Smooth muscle cell (in vitro differentiated cells): Measurements from ENCODE around the gene METTL24. TPM values are rescaled to one million over a fixed set of nuclear protein-coding genes. Genes with fewer than 3 reads are reported as not detected.

Source experiments
- DNase-seq: peaks from one replicate; lab custom pipeline; 2025; ENCODE audit not compliant: unreplicated experiment; lab: John Stamatoyannopoulos, UW
- H2AFZ ChIP-seq: fragments of 200-600 bp; sonication (generic); 2 replicates; pipeline ENCODE4 v1.6.0; 2016; ENCODE audit warnings: antibody characterized with exemption, low read depth, mild to moderate bottlenecking
- H3F3A ChIP-seq: fragments of 200-600 bp; sonication (generic); 2 replicates; pipeline ENCODE4 v1.6.0; 2017; ENCODE audit warnings: antibody characterized with exemption, low read depth
- H3K27ac ChIP-seq: fragments of 200-600 bp; sonication (generic); 2 replicates; pipeline ENCODE4 v1.5.1; 2016; ENCODE audit warnings: low read depth, mild to moderate bottlenecking
- H3K27me3 ChIP-seq: fragments of 200-600 bp; sonication (generic); 2 replicates; pipeline ENCODE4 v1.6.1; 2016; ENCODE audit warnings: low read depth, mild to moderate bottlenecking
- H3K36me3 ChIP-seq: fragments of 200-600 bp; sonication (generic); 2 replicates; pipeline ENCODE4 v1.5.1; 2016; ENCODE audit warnings: low read depth
- H3K4me1 ChIP-seq: fragments of 200-600 bp; sonication (generic); 2 replicates; pipeline ENCODE4 v1.5.1; 2016; ENCODE audit warnings: low read depth
- H3K4me2 ChIP-seq: fragments of 200-600 bp; sonication (generic); 2 replicates; pipeline ENCODE4 v1.6.0; 2016; ENCODE audit warnings: mild to moderate bottlenecking
- H3K4me3 ChIP-seq: fragments of 200-600 bp; sonication (generic); 2 replicates; pipeline ENCODE4 v1.5.1; 2016; ENCODE audit warnings: mild to moderate bottlenecking
- H3K79me2 ChIP-seq: fragments of 200-600 bp; sonication (generic); 2 replicates; pipeline ENCODE4 v1.6.0; 2016; ENCODE audit warnings: low read depth, mild to moderate bottlenecking
- H3K9ac ChIP-seq: fragments of 200-600 bp; sonication (generic); 2 replicates; pipeline ENCODE4 v1.6.0; 2016; ENCODE audit warnings: low read depth
- H3K9me3 ChIP-seq: fragments of 200-600 bp; sonication (generic); replicated peaks from 2 replicates; pipeline ENCODE4 v1.5.1; 2016; ENCODE audit warnings: low read depth
- H4K20me1 ChIP-seq: fragments of 200-600 bp; sonication (generic); 2 replicates; pipeline ENCODE4 v1.6.0; 2016; ENCODE audit warnings: low read depth
- WGBS: methylation state at CpG from one replicate; pipeline ENCODE4 v1.1.7; 2016; ENCODE audit warnings: low lambda C conversion rate; 5-methylcytosine and 5-hydroxymethylcytosine counted together
- polyA plus RNA-seq: library from polyadenylated mRNA; unstranded; fragments of >200 nt; fragmentation: Nextera tagmentation; extraction: Ambion mirVana; gene quantifications from 2 replicates; pipeline ENCODE4 v1.2.1, GENCODE V29; 2016
- total RNA-seq: library from RNA; depleted of rRNA; stranded (reverse); fragments of >200 nt; gene quantifications from 2 replicates; pipeline ENCODE4 v1.2.3, GENCODE V29; 2014
- TF ChIP-seq, protein P1 (sequence below): fragments of 200-600 bp; sonication (generic); IDR thresholded peaks from 2 replicates; pipeline ENCODE4 v1.5.1; 2017; ENCODE audit warnings: borderline replicate concordance, mild to moderate bottlenecking, antibody characterized with exemption; ENCODE audit not compliant: insufficient read depth, poor library complexity, severe bottlenecking

Gene METTL24
- total and polyA plus RNA-seq, 2 experiments from 2014 or later = 0.74 to 2.6 TPM

DNA sequence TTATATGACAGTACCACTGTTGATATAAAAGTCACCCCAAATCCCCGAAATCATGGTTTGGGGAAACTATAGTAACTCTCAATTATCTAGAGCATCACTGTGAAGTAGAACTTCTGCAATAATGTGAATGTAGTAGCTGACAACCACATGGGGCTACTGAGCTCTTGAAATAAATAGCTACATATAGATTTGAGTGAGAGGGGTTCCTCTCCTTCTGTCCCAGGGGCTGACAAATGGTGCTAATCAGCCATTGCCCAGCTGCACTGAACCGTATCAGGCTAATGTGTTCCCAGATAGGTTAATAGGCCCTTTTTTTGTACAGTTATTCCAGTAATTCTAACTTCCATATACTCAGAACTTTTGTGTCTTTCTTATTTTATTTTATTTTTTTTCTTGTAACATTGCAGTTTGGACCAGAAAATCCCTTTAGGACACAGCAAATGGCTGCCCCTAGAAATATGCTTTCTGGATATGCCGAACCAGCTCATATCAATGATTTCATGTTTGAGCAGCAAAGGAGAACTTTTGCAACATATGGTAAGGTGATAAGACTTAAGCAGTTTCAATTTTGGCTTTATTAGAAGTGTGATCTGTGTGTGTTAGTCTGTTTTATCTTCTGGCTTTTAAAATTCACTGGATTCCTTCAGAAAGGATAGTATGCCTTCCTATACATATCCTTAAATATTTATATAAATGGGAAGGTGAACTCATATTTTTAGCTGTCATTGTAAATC lies 156.8 kb downstream of the METTL24 start:
- Histone ChIP-seq H2AFZ (no peak overlapping the region), H3F3A (no peaks in the 10 kb centered on the region), H3K79me2 (peaks cover 52% of the 10 kb centered on the region), H4K20me1 (peaks cover 65% of the 10 kb centered on the region), H3K4me2 (no peak overlapping the region), H3K9ac (no peak overlapping the region), H3K27me3 (no peaks in the 10 kb centered on the region), H3K4me1 (no peaks in the 10 kb centered on the region), H3K9me3 (no peaks in the 10 kb centered on the region), H3K27ac (no peak overlapping the region), H3K36me3 (no peaks in the 10 kb centered on the region), H3K4me3 (no peak overlapping the region)
- no peak for DNase-seq
- TF ChIP-seq, protein P1, sequence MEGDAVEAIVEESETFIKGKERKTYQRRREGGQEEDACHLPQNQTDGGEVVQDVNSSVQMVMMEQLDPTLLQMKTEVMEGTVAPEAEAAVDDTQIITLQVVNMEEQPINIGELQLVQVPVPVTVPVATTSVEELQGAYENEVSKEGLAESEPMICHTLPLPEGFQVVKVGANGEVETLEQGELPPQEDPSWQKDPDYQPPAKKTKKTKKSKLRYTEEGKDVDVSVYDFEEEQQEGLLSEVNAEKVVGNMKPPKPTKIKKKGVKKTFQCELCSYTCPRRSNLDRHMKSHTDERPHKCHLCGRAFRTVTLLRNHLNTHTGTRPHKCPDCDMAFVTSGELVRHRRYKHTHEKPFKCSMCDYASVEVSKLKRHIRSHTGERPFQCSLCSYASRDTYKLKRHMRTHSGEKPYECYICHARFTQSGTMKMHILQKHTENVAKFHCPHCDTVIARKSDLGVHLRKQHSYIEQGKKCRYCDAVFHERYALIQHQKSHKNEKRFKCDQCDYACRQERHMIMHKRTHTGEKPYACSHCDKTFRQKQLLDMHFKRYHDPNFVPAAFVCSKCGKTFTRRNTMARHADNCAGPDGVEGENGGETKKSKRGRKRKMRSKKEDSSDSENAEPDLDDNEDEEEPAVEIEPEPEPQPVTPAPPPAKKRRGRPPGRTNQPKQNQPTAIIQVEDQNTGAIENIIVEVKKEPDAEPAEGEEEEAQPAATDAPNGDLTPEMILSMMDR = no peak
- WGBS = 95% methylated on average over 3 of the region's 3 CpGs

DNA sequence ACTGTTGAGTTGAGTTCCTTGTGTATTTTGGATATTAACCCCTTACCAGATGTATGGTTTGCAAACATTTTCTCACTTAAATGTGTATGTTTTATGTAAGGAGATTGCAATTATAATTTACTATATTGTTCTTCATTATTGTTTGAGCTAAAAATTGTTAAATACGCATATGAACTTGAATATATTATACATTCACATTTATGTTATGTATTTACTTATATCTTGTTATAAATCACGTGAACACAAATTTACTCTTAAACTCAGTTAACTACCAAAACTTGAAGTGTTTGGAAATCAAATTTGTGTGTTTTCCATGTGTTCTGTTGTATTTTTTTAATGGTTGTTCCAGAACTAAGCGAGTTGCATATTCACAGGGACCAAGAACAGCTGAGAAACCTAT lies 159.6 kb downstream of the METTL24 start:
- no peaks in the 10 kb centered on the region for H3K36me3 ChIP-seq
- TF ChIP-seq, protein P1 = no peak
- H3F3A ChIP-seq = no peaks in the 10 kb centered on the region
- no peaks in the 10 kb centered on the region for H3K9me3 ChIP-seq
- peaks cover 53% of the 10 kb centered on the region for H4K20me1 ChIP-seq
- H3K27ac ChIP-seq = no peak overlapping the region
- no peak overlapping the region for H3K4me3 ChIP-seq
- H3K79me2 ChIP-seq = peaks cover 53% of the 10 kb centered on the region
- DNase-seq = no peak
- H3K4me1 ChIP-seq = no peaks in the 10 kb centered on the region
- H3K9ac ChIP-seq = no peak overlapping the region
- H3K27me3 ChIP-seq = no peaks in the 10 kb centered on the region
- no peak overlapping the region for H2AFZ ChIP-seq
- H3K4me2 ChIP-seq = no peak overlapping the region
- 96% methylated on average over 3 of the region's 3 CpGs for WGBS

DNA sequence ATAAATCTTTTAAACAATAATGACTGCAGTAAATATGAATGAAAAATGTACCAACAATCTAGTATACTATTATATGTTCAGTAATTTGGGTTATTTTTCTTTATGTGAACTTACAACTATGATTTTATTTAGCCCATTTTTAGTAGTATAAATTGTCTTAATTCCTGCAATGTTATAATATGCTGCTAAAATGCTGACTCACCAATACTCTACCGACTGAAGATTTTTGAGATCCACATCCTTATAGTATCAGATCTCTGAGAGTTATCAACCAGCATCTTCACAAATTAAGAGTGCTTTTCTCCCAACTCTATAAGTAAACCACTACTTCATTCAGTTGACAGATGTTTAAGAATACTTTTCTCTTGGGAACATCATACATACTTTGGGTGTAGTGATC lies 161.3 kb downstream of the METTL24 start:
- H4K20me1 ChIP-seq = peaks cover 49% of the 10 kb centered on the region
- H3K79me2 ChIP-seq = peaks cover 61% of the 10 kb centered on the region
- H3K27me3 ChIP-seq = no peaks in the 10 kb centered on the region
- no peak overlapping the region for H3K4me2 ChIP-seq
- no peaks in the 10 kb centered on the region for H3K36me3 ChIP-seq
- H3K27ac ChIP-seq = no peak overlapping the region
- H3K4me1 ChIP-seq = no peaks in the 10 kb centered on the region
- no peak for DNase-seq
- H3K9ac ChIP-seq = no peak overlapping the region
- 96% methylated on average over 1 of the region's 1 CpG for WGBS
- H2AFZ ChIP-seq = no peak overlapping the region
- no peak overlapping the region for H3K4me3 ChIP-seq
- TF ChIP-seq, protein P1 = no peak
- H3K9me3 ChIP-seq = no peaks in the 10 kb centered on the region
- no peaks in the 10 kb centered on the region for H3F3A ChIP-seq

DNA sequence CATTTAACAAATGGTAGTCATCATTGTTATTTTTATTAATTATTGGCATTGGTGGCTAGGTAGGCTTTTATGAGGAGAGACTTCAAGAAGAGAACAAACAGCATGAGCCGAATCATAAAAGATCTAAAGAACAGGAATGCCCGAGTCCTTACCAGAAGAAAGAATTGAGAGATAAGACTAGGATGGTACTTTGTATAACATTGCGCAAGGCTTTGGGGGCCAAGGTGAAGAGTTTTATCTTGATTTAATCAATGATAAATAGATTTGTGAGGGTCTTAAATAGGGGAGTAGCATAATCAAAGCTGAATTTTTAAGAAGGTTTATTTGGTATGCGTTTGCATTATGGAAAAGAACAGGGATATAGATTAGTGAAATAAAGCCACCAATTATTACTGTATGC lies 162.5 kb downstream of the METTL24 start:
- no peak for DNase-seq
- no peak overlapping the region for H3K27ac ChIP-seq
- peaks cover 64% of the 10 kb centered on the region for H3K79me2 ChIP-seq
- H3K4me2 ChIP-seq = no peak overlapping the region
- no peak overlapping the region for H3K4me3 ChIP-seq
- no peak overlapping the region for H3K9ac ChIP-seq
- peaks cover 49% of the 10 kb centered on the region for H4K20me1 ChIP-seq
- H3K9me3 ChIP-seq = no peaks in the 10 kb centered on the region
- TF ChIP-seq, protein P1 = no peak
- H3K27me3 ChIP-seq = no peaks in the 10 kb centered on the region
- no peaks in the 10 kb centered on the region for H3K36me3 ChIP-seq
- 95% methylated on average over 4 of the region's 4 CpGs for WGBS
- no peaks in the 10 kb centered on the region for H3F3A ChIP-seq
- no peak overlapping the region for H2AFZ ChIP-seq
- no peaks in the 10 kb centered on the region for H3K4me1 ChIP-seq
